ENCODE data around the gene SMIM13. TPM values are rescaled to one million over a fixed set of nuclear protein-coding genes. Genes with fewer than 3 reads are reported as not detected.

SMIM13 gene
- total and polyA plus RNA-seq, 8 donors, result 1.2 to 15.8 (median 3.0) TPM

DNA sequence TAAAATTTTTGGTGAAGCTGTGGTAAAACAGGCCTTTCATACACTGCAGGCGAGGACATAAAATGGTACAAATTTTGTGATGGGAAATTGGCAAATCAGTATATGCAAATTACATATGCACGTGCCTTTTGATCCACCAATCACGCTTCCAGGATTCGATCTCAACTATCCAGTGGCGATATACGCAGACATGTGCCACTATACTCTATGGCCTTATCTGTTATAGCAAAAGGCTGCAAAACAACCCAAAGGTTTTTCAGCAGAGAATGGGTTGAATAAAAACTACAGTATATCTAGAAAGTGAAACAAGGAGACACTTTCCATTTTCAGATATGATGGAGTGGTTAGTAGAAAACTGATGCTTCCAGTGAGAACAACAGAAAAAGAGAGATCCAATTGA is 59.8 kb downstream of the SMIM13 start:
- no peak for DNase-seq
- H3K4me3 ChIP-seq, result no peak overlapping the region
- TF ChIP-seq, protein P1, sequence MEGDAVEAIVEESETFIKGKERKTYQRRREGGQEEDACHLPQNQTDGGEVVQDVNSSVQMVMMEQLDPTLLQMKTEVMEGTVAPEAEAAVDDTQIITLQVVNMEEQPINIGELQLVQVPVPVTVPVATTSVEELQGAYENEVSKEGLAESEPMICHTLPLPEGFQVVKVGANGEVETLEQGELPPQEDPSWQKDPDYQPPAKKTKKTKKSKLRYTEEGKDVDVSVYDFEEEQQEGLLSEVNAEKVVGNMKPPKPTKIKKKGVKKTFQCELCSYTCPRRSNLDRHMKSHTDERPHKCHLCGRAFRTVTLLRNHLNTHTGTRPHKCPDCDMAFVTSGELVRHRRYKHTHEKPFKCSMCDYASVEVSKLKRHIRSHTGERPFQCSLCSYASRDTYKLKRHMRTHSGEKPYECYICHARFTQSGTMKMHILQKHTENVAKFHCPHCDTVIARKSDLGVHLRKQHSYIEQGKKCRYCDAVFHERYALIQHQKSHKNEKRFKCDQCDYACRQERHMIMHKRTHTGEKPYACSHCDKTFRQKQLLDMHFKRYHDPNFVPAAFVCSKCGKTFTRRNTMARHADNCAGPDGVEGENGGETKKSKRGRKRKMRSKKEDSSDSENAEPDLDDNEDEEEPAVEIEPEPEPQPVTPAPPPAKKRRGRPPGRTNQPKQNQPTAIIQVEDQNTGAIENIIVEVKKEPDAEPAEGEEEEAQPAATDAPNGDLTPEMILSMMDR (IDR thresholded peaks at IDR 0.05), result no peak
- TF ChIP-seq POLR2A (IDR thresholded peaks at IDR 0.05), result no peak
- TF ChIP-seq POLR2AphosphoS5 (IDR thresholded peaks at IDR 0.05), result no peak
- TF ChIP-seq EP300 (IDR thresholded peaks at IDR 0.05), result no peak
- H3K9me3 ChIP-seq, result no peaks in the 10 kb centered on the region
- no peaks in the 10 kb centered on the region for H3K4me1 ChIP-seq
- WGBS, 5 donors, result 91 to 99% (median 97%) methylated on average over 6 of the region's 6 CpGs
- H3K36me3 ChIP-seq, result no peaks in the 10 kb centered on the region
- no peaks in the 10 kb centered on the region for H3K27me3 ChIP-seq
- no peak overlapping the region for H3K27ac ChIP-seq
- intact Hi-C loops (cut with DNase I; ENCODE audit: low total_unique reads), result no loop called here

DNA sequence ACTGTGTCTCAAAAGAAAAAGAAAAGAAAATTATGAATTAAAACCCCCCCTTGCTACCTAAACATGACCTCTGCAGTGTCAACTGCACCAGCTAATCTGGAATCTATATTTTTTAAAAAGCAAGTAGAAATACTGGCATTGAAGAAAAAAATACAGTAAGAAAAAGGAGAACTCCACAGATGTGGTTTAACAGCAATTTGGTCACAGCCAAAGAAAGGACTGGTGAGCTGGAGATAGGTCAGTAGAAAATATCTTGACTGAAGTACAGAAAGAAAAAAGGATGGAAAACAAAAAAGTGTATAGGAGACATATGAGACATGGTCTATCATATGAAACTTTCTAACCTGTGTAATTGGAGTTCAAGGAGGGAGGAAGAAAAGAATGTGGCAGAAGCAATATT is 62.0 kb downstream of the SMIM13 start:
- Histone ChIP-seq H3K9me3 (no peaks in the 10 kb centered on the region), H3K4me3 (no peak overlapping the region), H3K27me3 (no peaks in the 10 kb centered on the region), H3K4me1 (no peaks in the 10 kb centered on the region), H3K27ac (no peak overlapping the region), H3K36me3 (no peaks in the 10 kb centered on the region)
- no peak for DNase-seq
- TF ChIP-seq EP300 (IDR thresholded peaks at IDR 0.05) (no peak), POLR2A (IDR thresholded peaks at IDR 0.05) (no peak), POLR2AphosphoS5 (IDR thresholded peaks at IDR 0.05) (no peak)
- TF ChIP-seq, protein P1 (IDR thresholded peaks at IDR 0.05), result no peak
- intact Hi-C loops (cut with DNase I; ENCODE audit: low total_unique reads), result no loop called here

DNA sequence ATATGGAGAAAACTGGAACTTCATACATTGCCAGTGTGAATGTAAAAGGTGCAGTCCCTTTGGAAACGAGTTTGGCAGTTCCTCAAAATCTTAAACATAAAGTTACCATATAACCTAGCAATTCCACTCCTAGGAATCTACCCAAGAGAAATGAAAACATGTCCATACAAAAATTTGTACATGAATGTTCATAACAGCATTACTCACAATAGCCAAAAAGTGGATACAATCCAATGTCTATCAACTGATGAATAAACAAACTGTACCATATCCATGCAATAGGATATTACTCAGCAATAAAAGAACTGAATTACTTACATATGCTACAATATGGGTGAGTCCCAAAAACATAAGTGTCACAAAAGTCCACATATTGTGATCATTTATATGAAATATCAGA is 66.6 kb downstream of the SMIM13 start:
- TF ChIP-seq POLR2A (IDR thresholded peaks at IDR 0.05) (no peak), EP300 (IDR thresholded peaks at IDR 0.05) (no peak), POLR2AphosphoS5 (IDR thresholded peaks at IDR 0.05) (no peak)
- TF ChIP-seq, protein P1 (IDR thresholded peaks at IDR 0.05), result no peak
- intact Hi-C loops (cut with DNase I; ENCODE audit: low total_unique reads), result no loop called here
- H3K27me3 ChIP-seq, result no peaks in the 10 kb centered on the region
- no peak for DNase-seq
- no peaks in the 10 kb centered on the region for H3K9me3 ChIP-seq
- no peak overlapping the region for H3K27ac ChIP-seq
- no peaks in the 10 kb centered on the region for H3K4me1 ChIP-seq
- 55 to 85% (median 72%) methylated on average over 1 of the region's 1 CpG for WGBS, 5 donors
- H3K36me3 ChIP-seq, result no peaks in the 10 kb centered on the region
- H3K4me3 ChIP-seq, result no peak overlapping the region

DNA sequence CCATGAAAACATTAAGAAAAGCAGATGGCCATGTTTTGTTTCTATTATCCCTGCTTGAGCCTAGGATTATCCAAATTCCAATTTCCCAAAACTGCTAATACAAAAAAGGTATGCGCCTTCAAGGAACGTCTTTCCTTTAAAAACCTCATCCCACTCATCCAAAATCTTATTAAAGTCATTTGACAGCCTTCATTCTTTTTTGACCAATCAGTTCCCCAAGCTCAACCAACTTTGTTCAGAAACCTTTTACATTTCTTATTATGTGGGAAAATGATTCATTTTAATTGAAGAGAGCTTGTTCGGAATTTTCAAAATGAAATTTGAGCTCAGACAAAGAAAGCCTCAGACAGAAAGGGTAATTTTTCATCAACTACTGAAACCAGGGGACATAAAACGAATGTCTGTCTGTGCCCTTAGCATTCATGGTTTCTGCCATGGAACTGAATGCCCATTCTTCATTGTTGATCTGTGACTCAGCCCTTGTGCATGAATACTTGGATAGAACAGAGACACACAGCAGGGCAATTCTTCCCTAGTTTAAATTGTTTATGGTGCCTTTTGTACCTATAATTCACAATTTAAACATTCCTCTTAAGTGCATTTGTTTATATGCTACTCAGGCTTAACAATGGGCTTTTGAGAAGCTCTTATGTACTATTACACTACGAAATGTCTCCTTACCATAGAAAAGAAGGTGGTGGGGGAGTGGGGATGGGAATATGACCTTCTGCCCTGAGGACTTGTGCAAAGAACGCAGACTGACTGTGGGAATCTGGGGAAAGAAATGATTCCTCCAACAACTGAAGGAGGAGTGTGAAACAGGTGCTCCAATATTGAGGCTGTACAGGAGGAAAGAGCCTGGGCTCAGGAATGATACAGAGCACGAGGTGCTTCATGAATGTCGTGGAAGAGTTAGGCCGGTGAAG is 67.7 kb downstream of the SMIM13 start:
- intact Hi-C loops (cut with DNase I; ENCODE audit: low total_unique reads), result no loop called here
- no peaks in the 10 kb centered on the region for H3K9me3 ChIP-seq
- peak in 1 of 2 donors; percentile 46 for DNase-seq
- no peak overlapping the region for H3K4me3 ChIP-seq
- H3K27ac ChIP-seq, result no peak overlapping the region
- no peaks in the 10 kb centered on the region for H3K36me3 ChIP-seq
- no peaks in the 10 kb centered on the region for H3K4me1 ChIP-seq
- TF ChIP-seq, protein P1 (IDR thresholded peaks at IDR 0.05), result no peak
- TF ChIP-seq POLR2AphosphoS5 (IDR thresholded peaks at IDR 0.05), result no peak
- TF ChIP-seq EP300 (IDR thresholded peaks at IDR 0.05), result no peak
- no peak for TF ChIP-seq POLR2A (IDR thresholded peaks at IDR 0.05)
- H3K27me3 ChIP-seq, result no peaks in the 10 kb centered on the region
- 83 to 90% (median 84%) methylated on average over 9 of the region's 9 CpGs for WGBS, 5 donors
